Measurements from ENCODE around the gene UBXN11.
"Not testable (repeated sequence)": the region's sequence is repeated elsewhere in the genome, so short reads cannot be mapped to it uniquely, and the experiment has no call there.

UBXN11 gene

GRCh38 chr1:26307363-26307781 lies 936 bp upstream of the UBXN11 start:
- no peak for DNase-seq (ENCODE audit: low read depth in 2 of 3, low spot score in 1 of 3)

- no peak for DNase-seq (ENCODE audit: low read depth in 2 of 3, low spot score in 1 of 3)
Observed at GRCh38 chr1:26305667-26306289, 658 bp downstream of the UBXN11 start.

- DNase-seq (ENCODE audit: low read depth in 2 of 3, low spot score in 1 of 3), result no peak
Observed at GRCh38 chr1:26302733-26303405, 3.6 kb downstream of the UBXN11 start.

- no peak for DNase-seq (ENCODE audit: low read depth in 2 of 3, low spot score in 1 of 3)
Observed at GRCh38 chr1:26300578-26301275, 5.7 kb downstream of the UBXN11 start.

DNA sequence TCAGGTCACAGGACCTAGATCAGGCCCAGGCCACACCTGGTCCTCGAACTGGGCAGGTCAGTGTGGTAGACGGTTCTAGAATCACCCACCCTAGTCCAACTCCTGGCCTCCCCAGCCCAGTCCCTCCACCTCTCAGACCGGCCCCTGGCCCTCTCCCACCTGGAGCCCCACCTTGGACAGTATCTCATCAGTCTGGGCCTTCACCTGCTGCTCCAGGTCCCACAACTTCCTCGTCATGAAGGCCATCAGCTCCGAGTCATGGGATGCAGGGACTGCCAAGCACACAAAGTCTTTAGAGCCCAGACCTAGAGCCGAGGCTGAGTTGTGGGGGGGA lies 8.7 kb downstream of the UBXN11 start:
- DNase-seq (ENCODE audit: low read depth in 2 of 3, low spot score in 1 of 3), result no peak

- DNase-seq (ENCODE audit: low read depth in 2 of 3, low spot score in 1 of 3), result no peak
Observed at GRCh38 chr1:26297057-26297790, 9.2 kb downstream of the UBXN11 start.

GRCh38 chr1:26296340-26297056 lies 9.9 kb downstream of the UBXN11 start:
- DNase-seq (ENCODE audit: low read depth in 2 of 3, low spot score in 1 of 3), result no peak

- DNase-seq (ENCODE audit: low read depth in 2 of 3, low spot score in 1 of 3), result no peak
Observed at GRCh38 chr1:26295194-26296138, 11.0 kb downstream of the UBXN11 start.

GRCh38 chr1:26293911-26294463 lies 12.4 kb downstream of the UBXN11 start:
- DNase-seq (ENCODE audit: low read depth in 2 of 3, low spot score in 1 of 3), result no peak

GRCh38 chr1:26292735-26293134 lies 13.7 kb downstream of the UBXN11 start:
- not testable (repeated sequence) for DNase-seq (ENCODE audit: low read depth in 2 of 3, low spot score in 1 of 3)

DNA sequence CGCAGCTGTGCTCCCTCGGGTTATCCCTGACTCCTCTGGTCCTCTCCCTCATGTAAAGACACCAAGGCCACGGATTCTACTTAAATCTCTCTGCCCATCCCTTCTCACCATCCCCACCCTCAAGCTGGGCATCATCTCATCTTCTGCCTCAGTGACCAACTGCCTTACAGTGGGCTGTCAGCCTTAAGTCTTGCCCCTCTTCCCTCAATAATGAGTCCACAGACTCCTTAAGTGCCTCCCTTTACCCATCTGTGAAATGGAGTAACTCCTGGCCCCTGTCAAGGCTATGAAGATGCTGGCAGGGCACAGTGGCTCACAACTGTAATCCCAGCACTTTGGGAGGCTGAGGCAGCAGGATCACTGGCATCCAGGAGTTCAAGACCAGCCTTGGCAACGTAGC lies 14.5 kb downstream of the UBXN11 start:
- no peak for DNase-seq (ENCODE audit: low read depth in 2 of 3, low spot score in 1 of 3)

GRCh38 chr1:26291433-26291832 lies 15.0 kb downstream of the UBXN11 start:
- DNase-seq (ENCODE audit: low read depth in 2 of 3, low spot score in 1 of 3), result no peak

DNA sequence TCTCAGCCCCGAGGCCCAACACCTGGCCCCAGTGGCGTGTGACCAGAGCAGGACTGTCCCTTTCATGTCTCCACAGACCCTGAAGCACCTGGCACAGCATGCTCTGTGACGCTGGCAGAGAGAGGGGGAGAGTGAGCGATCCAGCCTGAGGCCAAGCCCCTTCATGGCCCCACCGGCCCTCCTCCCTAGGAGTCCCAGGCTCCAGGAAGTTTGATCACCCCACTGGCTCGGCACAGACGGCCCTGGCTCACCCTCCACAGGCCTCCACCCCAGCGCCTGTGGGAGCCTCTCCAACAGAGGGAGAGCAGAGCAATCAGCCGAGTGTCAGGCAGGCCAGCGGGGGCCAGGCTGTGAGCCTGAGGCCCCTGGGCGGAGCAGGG lies 15.6 kb downstream of the UBXN11 start:
- DNase-seq (ENCODE audit: low read depth in 2 of 3, low spot score in 1 of 3), result no peak

DNA sequence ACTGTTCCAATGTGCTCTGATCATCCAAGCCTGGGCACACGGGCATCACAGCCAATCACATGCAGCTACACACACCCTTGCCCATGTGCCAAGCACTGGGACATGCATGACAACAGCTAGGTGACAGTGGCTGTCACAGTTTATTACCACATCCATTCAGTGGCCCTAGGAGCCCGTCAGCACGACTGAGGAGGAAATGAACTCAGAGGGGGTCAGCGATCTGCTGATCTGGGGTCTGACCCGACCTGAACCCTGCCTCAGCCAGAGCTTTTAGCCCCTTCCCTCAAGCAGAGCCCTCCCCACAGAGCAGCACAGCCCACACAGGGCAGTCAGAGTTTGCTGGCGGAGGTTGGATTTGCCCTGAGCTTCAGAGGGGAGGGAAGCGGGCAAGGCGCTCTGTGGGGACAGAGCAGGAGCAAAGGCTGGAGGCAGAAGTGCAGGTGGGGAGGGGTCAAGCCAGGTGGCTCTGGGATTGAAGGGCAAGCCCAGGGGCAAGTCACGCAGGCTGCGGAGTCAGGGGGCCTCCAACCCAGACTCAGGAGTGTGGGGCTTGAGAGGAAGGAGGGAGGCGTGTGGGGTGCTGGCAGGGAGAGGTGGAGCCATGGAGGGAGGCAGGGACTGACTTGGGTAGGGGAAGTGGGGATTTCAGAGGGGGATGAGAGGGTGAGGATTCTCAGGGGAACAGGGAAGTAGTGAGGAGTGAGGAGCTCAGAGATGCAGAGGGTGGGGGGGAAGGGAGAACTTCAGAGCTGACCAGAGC lies 16.1 kb downstream of the UBXN11 start:
- no peak for DNase-seq (ENCODE audit: low read depth in 2 of 3, low spot score in 1 of 3)

DNA sequence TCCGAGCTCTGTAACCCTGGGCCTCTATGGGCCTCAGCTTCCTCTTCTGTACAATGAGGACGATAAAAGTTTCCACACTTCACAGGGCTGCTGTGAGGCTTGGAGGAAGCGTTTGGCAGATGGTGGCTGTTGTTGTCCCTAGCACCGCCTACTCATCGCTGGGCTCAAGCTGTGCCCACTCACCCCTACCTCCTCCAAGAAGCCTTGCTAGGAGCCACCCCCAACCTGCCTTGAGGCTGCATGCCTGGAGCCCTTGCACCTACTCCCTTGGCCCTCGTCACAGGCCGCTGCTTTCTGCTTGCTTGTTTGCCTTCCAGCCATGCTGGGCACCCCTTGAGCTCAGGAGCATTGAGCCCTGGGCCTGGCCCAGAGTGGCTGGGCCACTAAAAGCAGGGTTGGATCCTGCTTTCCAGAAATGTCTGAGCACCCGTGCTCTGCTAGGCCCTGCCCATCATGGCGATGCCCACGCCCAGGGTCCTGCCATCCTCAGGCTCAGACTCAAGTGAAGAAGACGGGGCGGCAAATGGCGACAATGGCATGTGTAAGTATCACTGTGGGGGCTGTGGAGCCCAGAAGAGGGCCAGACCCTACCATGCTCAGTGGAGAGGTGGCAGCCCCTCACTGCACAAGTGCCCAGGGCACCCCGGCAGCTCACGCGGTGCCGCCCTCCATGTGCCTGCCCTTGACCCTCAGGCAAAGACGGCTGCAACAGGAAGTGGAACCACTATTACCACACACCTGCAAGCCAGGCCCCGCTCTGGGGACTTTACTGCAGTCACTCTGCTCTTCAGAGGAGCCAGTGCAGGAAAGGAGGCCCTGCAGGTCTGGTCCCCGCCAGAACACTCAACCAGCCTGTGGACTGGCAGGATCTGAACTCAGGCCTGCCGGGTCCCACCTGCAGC lies 17.0 kb downstream of the UBXN11 start:
- no peak for DNase-seq (ENCODE audit: low read depth in 2 of 3, low spot score in 1 of 3)

DNA sequence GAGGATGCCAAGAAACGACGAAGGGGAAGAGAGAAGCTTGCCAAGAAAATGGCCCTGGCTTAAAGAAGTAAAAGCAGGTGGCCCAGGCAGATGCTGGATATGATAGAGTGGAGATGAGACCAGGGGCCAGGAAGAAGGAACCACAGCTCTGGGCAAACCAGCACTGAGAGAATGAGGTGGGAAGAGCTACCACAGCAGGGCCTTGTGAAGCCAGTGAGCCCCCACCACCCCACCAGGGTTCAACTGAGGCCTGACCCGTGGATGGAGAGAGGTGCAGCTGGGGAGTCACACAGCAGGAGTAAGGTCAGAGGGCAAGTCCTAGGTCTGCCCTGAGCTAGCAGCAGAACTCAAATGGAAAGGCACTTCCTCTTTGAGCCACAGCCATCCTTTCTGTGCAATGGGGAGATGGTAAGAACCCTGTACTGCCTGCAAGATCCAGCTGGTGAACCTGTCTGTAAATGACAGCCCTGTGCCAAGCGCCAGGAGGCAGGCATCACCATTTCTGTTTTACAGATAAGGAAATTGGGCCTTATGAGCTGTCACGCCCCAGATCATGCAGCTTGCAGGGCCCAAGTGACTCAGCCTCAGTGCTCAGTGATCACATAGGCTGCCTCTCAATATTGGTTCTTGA lies 18.0 kb downstream of the UBXN11 start:
- peak; percentile 62 to 72 (median 63) for DNase-seq (ENCODE audit: low read depth in 2 of 3, low spot score in 1 of 3)

DNA sequence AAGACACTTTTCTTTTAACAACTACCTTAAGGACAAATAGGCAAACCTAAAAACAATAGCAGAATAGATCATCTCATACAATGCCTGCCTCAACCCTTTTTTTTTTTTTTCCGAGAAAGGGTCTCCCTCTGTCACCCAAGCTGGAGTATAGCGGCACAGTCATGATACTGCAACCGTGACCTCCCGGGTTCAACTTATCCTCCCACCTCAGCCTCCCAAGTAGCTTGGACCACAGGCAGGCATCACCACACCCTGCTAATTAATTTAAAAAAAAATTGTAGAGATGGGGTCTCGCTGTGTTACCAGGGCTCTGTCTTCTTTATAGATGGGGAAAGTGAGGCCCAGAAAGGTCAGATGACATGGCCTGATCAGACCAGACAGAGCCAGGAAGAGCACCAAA lies 18.6 kb downstream of the UBXN11 start:
- no peak for DNase-seq (ENCODE audit: low read depth in 2 of 3, low spot score in 1 of 3)
